ENCODE data around the gene SLC4A2. TPM values are rescaled to one million over a fixed set of nuclear protein-coding genes. Genes with fewer than 3 reads are reported as not detected.

The SLC4A2 gene
- total RNA-seq, 1 donor, result 41.5 TPM

GRCh38 chr7:151060416-151061212, 1.2 kb downstream of the SLC4A2 start:
- DNase-seq (ENCODE audit: low read depth in 2 of 3, low spot score in 2 of 3), result peak in 1 of 3 donors; percentile 24

GRCh38 chr7:151061213-151062110, 2.1 kb downstream of the SLC4A2 start:
- no peak for DNase-seq (ENCODE audit: low read depth in 2 of 3, low spot score in 2 of 3)

GRCh38 chr7:151062111-151062398, 2.7 kb downstream of the SLC4A2 start:
- DNase-seq (ENCODE audit: low read depth in 2 of 3, low spot score in 2 of 3), result no peak

GRCh38 chr7:151062399-151063211, 3.2 kb downstream of the SLC4A2 start:
- no peak for DNase-seq (ENCODE audit: low read depth in 2 of 3, low spot score in 2 of 3)

GRCh38 chr7:151063212-151063561, 3.8 kb downstream of the SLC4A2 start:
- no peak for DNase-seq (ENCODE audit: low read depth in 2 of 3, low spot score in 2 of 3)

GRCh38 chr7:151064454-151064853, 5.1 kb downstream of the SLC4A2 start:
- no peak for DNase-seq (ENCODE audit: low read depth in 2 of 3, low spot score in 2 of 3)

GRCh38 chr7:151064993-151065392, 5.6 kb downstream of the SLC4A2 start:
- DNase-seq (ENCODE audit: low read depth in 2 of 3, low spot score in 2 of 3), result no peak

GRCh38 chr7:151065516-151065915, 6.1 kb downstream of the SLC4A2 start:
- no peak for DNase-seq (ENCODE audit: low read depth in 2 of 3, low spot score in 2 of 3)

GRCh38 chr7:151066273-151066974, 7.0 kb downstream of the SLC4A2 start:
- no peak for DNase-seq (ENCODE audit: low read depth in 2 of 3, low spot score in 2 of 3)

GRCh38 chr7:151068069-151068773, 8.8 kb downstream of the SLC4A2 start:
- no peak for DNase-seq (ENCODE audit: low read depth in 2 of 3, low spot score in 2 of 3)

GRCh38 chr7:151069841-151070573, 10.6 kb downstream of the SLC4A2 start:
- DNase-seq (ENCODE audit: low read depth in 2 of 3, low spot score in 2 of 3), result no peak

- DNase-seq (ENCODE audit: low read depth in 2 of 3, low spot score in 2 of 3), result no peak
These were observed 11.2 kb downstream of the SLC4A2 start for GRCh38 chr7:151070574-151070960.

GRCh38 chr7:151071032-151071866, 11.9 kb downstream of the SLC4A2 start:
- DNase-seq (ENCODE audit: low read depth in 2 of 3, low spot score in 2 of 3), result no peak

- no peak for DNase-seq (ENCODE audit: low read depth in 2 of 3, low spot score in 2 of 3)
These were observed 14.6 kb downstream of the SLC4A2 start for GRCh38 chr7:151073990-151074389.

- no peak for DNase-seq (ENCODE audit: low read depth in 2 of 3, low spot score in 2 of 3)
These were observed 15.7 kb downstream of the SLC4A2 start for GRCh38 chr7:151074817-151075661.

- DNase-seq (ENCODE audit: low read depth in 2 of 3, low spot score in 2 of 3), result no peak
These were observed 16.2 kb downstream of the SLC4A2 start for GRCh38 chr7:151075662-151075971.

- no peak for DNase-seq (ENCODE audit: low read depth in 2 of 3, low spot score in 2 of 3)
These were observed 16.6 kb downstream of the SLC4A2 start for GRCh38 chr7:151075978-151076426.

Measured in hematopoietic multipotent progenitor cell (in vitro differentiated cells).